ENCODE measurements around the gene CBLB.

Gene CBLB

DNA sequence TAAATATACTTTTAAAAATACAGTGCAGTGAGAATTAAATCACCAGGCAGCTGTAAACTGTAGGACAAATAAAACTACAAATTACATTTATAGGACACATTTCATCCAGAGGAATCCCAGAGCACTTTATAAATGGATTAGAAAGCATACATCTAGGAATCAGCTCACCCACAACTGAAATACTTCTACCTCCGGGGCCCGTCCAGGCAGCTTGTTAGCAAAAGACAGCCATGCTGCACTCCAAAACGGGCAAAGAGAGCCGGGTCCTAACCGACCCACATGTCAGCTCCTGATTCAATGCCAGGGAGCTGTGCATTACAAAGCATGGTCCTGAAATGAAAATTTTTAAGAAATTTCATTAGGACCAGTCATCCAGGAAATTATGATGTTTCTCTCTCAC, 234.1 kb downstream of the CBLB start:
- H3K36me3 ChIP-seq (ENCODE audit: insufficient read depth, low read length), result no peaks in the 10 kb centered on the region
- H3K9ac ChIP-seq (ENCODE audit: low read depth, low read length), result no peak overlapping the region
- H2AFZ ChIP-seq (ENCODE audit: low read depth, low read length), result no peak overlapping the region

DNA sequence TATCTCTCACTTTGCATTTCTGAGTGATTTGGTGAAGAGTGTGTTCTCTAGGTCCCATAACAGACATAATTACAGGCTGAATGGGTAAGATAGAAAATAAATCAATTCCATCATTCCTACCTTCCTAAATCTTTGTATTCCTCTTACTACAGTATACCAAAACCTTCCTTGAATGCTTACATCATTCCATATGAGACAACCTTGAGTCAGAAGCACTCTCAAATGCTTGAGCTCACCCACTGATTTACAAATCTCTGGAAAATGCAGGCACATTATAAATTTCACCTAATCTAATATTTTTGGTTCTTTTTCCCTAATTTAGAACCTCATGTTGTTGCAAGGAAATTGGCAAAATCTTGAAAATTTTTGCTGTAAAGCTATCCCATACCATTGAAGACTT, 239.1 kb downstream of the CBLB start:
- ATAC-seq (ENCODE audit: insufficient read depth, low read depth) (no peak), DNase-seq (no peak)
- Histone ChIP-seq H3K4me1 (ENCODE audit: insufficient read depth, low read length) (no peaks in the 10 kb centered on the region), H3K27me3 (ENCODE audit: insufficient read depth, low read length, poor library complexity) (no peaks in the 10 kb centered on the region), H3K4me2 (ENCODE audit: insufficient read depth, low read length) (no peak overlapping the region), H4K20me1 (ENCODE audit: insufficient read depth, low read length) (no peaks in the 10 kb centered on the region), H3K27ac (ENCODE audit: low read length) (no peak overlapping the region), H3K36me3 (ENCODE audit: insufficient read depth, low read length) (no peaks in the 10 kb centered on the region), H3K9ac (ENCODE audit: low read depth, low read length) (no peak overlapping the region), H3K79me2 (ENCODE audit: insufficient read depth, low read length) (no peaks in the 10 kb centered on the region), H3K4me3 (ENCODE audit: low read depth in 1 of 2, low read length in 2 of 2) (no peak overlapping the region), H2AFZ (ENCODE audit: low read depth, low read length) (no peak overlapping the region), H3K9me3 (ENCODE audit: insufficient read depth, low read length, severe bottlenecking) (no peaks in the 10 kb centered on the region)
- TF ChIP-seq, protein P1, sequence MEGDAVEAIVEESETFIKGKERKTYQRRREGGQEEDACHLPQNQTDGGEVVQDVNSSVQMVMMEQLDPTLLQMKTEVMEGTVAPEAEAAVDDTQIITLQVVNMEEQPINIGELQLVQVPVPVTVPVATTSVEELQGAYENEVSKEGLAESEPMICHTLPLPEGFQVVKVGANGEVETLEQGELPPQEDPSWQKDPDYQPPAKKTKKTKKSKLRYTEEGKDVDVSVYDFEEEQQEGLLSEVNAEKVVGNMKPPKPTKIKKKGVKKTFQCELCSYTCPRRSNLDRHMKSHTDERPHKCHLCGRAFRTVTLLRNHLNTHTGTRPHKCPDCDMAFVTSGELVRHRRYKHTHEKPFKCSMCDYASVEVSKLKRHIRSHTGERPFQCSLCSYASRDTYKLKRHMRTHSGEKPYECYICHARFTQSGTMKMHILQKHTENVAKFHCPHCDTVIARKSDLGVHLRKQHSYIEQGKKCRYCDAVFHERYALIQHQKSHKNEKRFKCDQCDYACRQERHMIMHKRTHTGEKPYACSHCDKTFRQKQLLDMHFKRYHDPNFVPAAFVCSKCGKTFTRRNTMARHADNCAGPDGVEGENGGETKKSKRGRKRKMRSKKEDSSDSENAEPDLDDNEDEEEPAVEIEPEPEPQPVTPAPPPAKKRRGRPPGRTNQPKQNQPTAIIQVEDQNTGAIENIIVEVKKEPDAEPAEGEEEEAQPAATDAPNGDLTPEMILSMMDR (IDR thresholded peaks at IDR 0.05; ENCODE audit: borderline replicate concordance, extremely low read depth, low read length, poor library complexity, severe bottlenecking), result no peak
- TF ChIP-seq EZH2 (IDR thresholded peaks at IDR 0.05; ENCODE audit: borderline replicate concordance, low read depth, low read length, severe bottlenecking), result no peak

More for the DNA sequence above, 234.1 kb downstream of the CBLB start:
- DNase-seq (no peak), ATAC-seq (ENCODE audit: insufficient read depth, low read depth) (no peak)
- TF ChIP-seq, protein P1 (IDR thresholded peaks at IDR 0.05; ENCODE audit: borderline replicate concordance, extremely low read depth, low read length, poor library complexity, severe bottlenecking), result no peak
- no peak for TF ChIP-seq EZH2 (IDR thresholded peaks at IDR 0.05; ENCODE audit: borderline replicate concordance, low read depth, low read length, severe bottlenecking)
- H3K27me3 ChIP-seq (ENCODE audit: insufficient read depth, low read length, poor library complexity), result no peaks in the 10 kb centered on the region
- no peaks in the 10 kb centered on the region for H3K79me2 ChIP-seq (ENCODE audit: insufficient read depth, low read length)
- no peak overlapping the region for H3K4me2 ChIP-seq (ENCODE audit: insufficient read depth, low read length)
- no peak overlapping the region for H3K4me3 ChIP-seq (ENCODE audit: low read depth in 1 of 2, low read length in 2 of 2)
- no peaks in the 10 kb centered on the region for H3K9me3 ChIP-seq (ENCODE audit: insufficient read depth, low read length, severe bottlenecking)
- no peaks in the 10 kb centered on the region for H3K4me1 ChIP-seq (ENCODE audit: insufficient read depth, low read length)
- H3K27ac ChIP-seq (ENCODE audit: low read length), result no peak overlapping the region
- H4K20me1 ChIP-seq (ENCODE audit: insufficient read depth, low read length), result no peaks in the 10 kb centered on the region

DNA sequence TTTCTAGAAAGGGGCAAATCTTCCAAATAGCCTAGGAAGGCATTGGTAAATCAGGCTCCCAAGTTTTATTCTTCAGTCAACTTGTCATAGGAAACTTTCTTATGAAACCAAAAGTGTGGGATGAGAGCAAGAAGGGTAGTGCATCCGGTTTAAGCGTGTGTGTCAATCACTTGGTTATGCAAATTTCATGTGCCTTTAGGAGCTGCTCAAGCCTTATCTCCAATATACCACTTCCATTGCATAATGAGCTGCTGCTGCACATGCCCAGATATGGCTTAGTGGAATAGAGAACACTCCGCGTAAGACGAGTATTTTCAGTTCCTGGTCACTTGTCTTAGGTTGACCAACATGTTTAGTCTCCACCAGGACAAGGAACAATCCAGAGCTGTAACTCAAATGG, 242.1 kb downstream of the CBLB start:
- H2AFZ ChIP-seq (ENCODE audit: low read depth, low read length), result no peak overlapping the region
- no peaks in the 10 kb centered on the region for H3K79me2 ChIP-seq (ENCODE audit: insufficient read depth, low read length)
- no peak overlapping the region for H3K9ac ChIP-seq (ENCODE audit: low read depth, low read length)
- no peak for DNase-seq
- TF ChIP-seq, protein P1 (IDR thresholded peaks at IDR 0.05; ENCODE audit: borderline replicate concordance, extremely low read depth, low read length, poor library complexity, severe bottlenecking), result no peak
- no peak for TF ChIP-seq EZH2 (IDR thresholded peaks at IDR 0.05; ENCODE audit: borderline replicate concordance, low read depth, low read length, severe bottlenecking)
- no peak overlapping the region for H3K4me2 ChIP-seq (ENCODE audit: insufficient read depth, low read length)
- no peak overlapping the region for H3K4me3 ChIP-seq (ENCODE audit: low read depth in 1 of 2, low read length in 2 of 2)
- H4K20me1 ChIP-seq (ENCODE audit: insufficient read depth, low read length), result no peaks in the 10 kb centered on the region
- H3K27me3 ChIP-seq (ENCODE audit: insufficient read depth, low read length, poor library complexity), result no peaks in the 10 kb centered on the region
- no peak overlapping the region for H3K27ac ChIP-seq (ENCODE audit: low read length)
- H3K4me1 ChIP-seq (ENCODE audit: insufficient read depth, low read length), result no peaks in the 10 kb centered on the region
- H3K36me3 ChIP-seq (ENCODE audit: insufficient read depth, low read length), result no peaks in the 10 kb centered on the region
- no peak for ATAC-seq (ENCODE audit: insufficient read depth, low read depth)
- no peaks in the 10 kb centered on the region for H3K9me3 ChIP-seq (ENCODE audit: insufficient read depth, low read length, severe bottlenecking)

GRCh38 chr3:105622169-105622568, 246.6 kb downstream of the CBLB start:
- Histone ChIP-seq H3K4me2 (ENCODE audit: insufficient read depth, low read length) (no peak overlapping the region), H2AFZ (ENCODE audit: low read depth, low read length) (no peak overlapping the region), H3K4me1 (ENCODE audit: insufficient read depth, low read length) (no peaks in the 10 kb centered on the region), H3K79me2 (ENCODE audit: insufficient read depth, low read length) (no peaks in the 10 kb centered on the region), H3K9me3 (ENCODE audit: insufficient read depth, low read length, severe bottlenecking) (no peaks in the 10 kb centered on the region), H3K4me3 (ENCODE audit: low read depth in 1 of 2, low read length in 2 of 2) (no peak overlapping the region), H3K27me3 (ENCODE audit: insufficient read depth, low read length, poor library complexity) (no peaks in the 10 kb centered on the region), H4K20me1 (ENCODE audit: insufficient read depth, low read length) (no peaks in the 10 kb centered on the region), H3K9ac (ENCODE audit: low read depth, low read length) (no peak overlapping the region), H3K27ac (ENCODE audit: low read length) (no peak overlapping the region), H3K36me3 (ENCODE audit: insufficient read depth, low read length) (no peaks in the 10 kb centered on the region)
- no peak for TF ChIP-seq EZH2 (IDR thresholded peaks at IDR 0.05; ENCODE audit: borderline replicate concordance, low read depth, low read length, severe bottlenecking)
- TF ChIP-seq, protein P1 (IDR thresholded peaks at IDR 0.05; ENCODE audit: borderline replicate concordance, extremely low read depth, low read length, poor library complexity, severe bottlenecking), result no peak
- no peak for DNase-seq
- ATAC-seq (ENCODE audit: insufficient read depth, low read depth), result no peak
